ENCODE measurements around the gene C2CD2. TPM values are rescaled to one million over a fixed set of nuclear protein-coding genes. Genes with fewer than 3 reads are reported as not detected.

Gene C2CD2
- total RNA-seq, 6 experiments from 2014 or later: 7.3 to 11.4 (median 8.3) TPM

DNA sequence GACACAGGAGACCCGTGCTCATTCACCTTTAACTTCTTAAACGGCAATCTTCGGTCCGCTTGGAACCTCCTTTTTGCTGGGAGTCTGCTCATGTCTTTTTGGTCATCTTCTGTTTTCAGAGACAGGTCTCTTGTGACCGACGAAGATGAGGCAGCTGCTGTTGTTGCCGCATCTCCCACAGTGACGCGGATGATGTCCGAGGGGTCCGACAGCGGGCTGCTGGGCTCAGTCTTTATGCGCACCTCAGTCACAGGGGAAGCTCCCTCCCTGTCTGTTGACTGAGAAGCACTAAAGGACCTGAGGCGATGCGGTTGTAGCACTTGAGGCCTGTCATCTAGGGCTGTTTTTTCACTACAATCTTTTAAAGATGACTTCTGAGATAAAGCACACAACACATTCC is 38.8 kb upstream of the C2CD2 start:
- no peaks in the 10 kb centered on the region for H3K27me3 ChIP-seq
- H3K27ac ChIP-seq: no peak overlapping the region
- H3K4me3 ChIP-seq: no peak overlapping the region
- no peaks in the 10 kb centered on the region for H3K4me1 ChIP-seq
- no peak for TF ChIP-seq POLR2A (IDR thresholded peaks at IDR 0.05)
- DNase-seq (no peak), ATAC-seq (no peak)
- intact Hi-C loops (cut with DNase I): no loop called here
- peaks cover 0 to 31% (median 13%) of the 10 kb centered on the region in 4 donors for H3K36me3 ChIP-seq
- no peaks in the 10 kb centered on the region for H3K9me3 ChIP-seq
- WGBS (ENCODE audit: insufficient coverage, low coverage, low lambda C conversion rate, missing lambda C conversion rate): 94% methylated on average over 6 of the region's 15 CpGs

DNA sequence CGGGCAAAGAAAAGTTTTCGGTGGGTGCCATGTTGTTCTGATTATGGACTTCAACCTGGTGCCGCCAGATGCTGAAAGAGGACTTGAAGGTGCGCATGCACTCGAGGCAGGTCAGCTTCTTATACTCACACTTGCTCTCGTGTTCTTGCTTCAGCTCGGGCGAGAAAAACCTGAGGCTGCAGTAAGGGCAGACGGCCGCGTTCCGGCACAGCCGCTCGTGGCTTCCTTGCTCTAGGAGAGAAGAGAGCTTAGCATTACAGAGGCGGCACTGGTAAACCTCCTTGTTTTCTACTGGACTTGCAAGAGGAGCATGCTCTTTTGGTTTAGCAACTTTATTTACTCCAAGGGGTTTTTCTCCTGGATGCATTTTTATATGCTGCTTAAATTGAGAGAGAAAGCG is 37.8 kb upstream of the C2CD2 start:
- intact Hi-C loops (cut with DNase I): no loop called here
- no peaks in the 10 kb centered on the region for H3K9me3 ChIP-seq
- ATAC-seq (no peak), DNase-seq (no peak)
- TF ChIP-seq, protein P1, sequence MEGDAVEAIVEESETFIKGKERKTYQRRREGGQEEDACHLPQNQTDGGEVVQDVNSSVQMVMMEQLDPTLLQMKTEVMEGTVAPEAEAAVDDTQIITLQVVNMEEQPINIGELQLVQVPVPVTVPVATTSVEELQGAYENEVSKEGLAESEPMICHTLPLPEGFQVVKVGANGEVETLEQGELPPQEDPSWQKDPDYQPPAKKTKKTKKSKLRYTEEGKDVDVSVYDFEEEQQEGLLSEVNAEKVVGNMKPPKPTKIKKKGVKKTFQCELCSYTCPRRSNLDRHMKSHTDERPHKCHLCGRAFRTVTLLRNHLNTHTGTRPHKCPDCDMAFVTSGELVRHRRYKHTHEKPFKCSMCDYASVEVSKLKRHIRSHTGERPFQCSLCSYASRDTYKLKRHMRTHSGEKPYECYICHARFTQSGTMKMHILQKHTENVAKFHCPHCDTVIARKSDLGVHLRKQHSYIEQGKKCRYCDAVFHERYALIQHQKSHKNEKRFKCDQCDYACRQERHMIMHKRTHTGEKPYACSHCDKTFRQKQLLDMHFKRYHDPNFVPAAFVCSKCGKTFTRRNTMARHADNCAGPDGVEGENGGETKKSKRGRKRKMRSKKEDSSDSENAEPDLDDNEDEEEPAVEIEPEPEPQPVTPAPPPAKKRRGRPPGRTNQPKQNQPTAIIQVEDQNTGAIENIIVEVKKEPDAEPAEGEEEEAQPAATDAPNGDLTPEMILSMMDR (IDR thresholded peaks at IDR 0.05): no peak
- no peak for TF ChIP-seq POLR2A (IDR thresholded peaks at IDR 0.05)
- no peaks in the 10 kb centered on the region for H3K4me1 ChIP-seq
- H3K36me3 ChIP-seq: peaks cover 0 to 31% (median 13%) of the 10 kb centered on the region in 4 donors
- H3K27me3 ChIP-seq: no peaks in the 10 kb centered on the region
- no peak overlapping the region for H3K4me3 ChIP-seq
- WGBS (ENCODE audit: insufficient coverage, low coverage, low lambda C conversion rate, missing lambda C conversion rate): 95% methylated on average over 10 of the region's 16 CpGs
- H3K27ac ChIP-seq: no peak overlapping the region

DNA sequence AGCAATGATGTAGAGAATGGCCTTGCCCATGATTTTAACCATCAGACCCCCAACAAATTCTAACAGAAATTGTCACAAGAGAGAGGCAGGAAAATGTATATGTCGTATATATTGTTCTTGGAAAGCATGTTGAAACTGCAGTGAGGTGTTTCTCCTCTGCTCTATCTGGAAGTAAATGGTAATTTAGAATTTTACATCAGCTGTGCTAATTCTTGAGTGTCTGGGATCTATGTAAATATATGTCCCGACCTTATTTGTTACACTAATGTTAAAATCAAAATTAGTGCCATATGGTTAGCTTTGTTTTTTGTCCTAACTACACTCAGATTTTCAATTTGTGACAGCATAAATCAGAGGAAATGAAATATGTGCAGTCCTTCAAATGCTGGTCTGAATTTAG is 35.9 kb upstream of the C2CD2 start:
- Histone ChIP-seq H3K9me3 (no peaks in the 10 kb centered on the region), H3K4me3 (no peak overlapping the region), H3K36me3 (peaks cover 0 to 31% (median 13%) of the 10 kb centered on the region in 4 donors), H3K4me1 (peaks cover 0 to 9% (median 0%) of the 10 kb centered on the region in 4 donors), H3K27me3 (no peaks in the 10 kb centered on the region), H3K27ac (no peak overlapping the region)
- DNase-seq (no peak), ATAC-seq (no peak)
- intact Hi-C loops (cut with DNase I): no loop called here
- TF ChIP-seq POLR2A (IDR thresholded peaks at IDR 0.05): no peak
- TF ChIP-seq, protein P1 (IDR thresholded peaks at IDR 0.05): no peak
- WGBS (ENCODE audit: insufficient coverage, low coverage, low lambda C conversion rate, missing lambda C conversion rate): 91% methylated on average over 2 of the region's 2 CpGs

DNA sequence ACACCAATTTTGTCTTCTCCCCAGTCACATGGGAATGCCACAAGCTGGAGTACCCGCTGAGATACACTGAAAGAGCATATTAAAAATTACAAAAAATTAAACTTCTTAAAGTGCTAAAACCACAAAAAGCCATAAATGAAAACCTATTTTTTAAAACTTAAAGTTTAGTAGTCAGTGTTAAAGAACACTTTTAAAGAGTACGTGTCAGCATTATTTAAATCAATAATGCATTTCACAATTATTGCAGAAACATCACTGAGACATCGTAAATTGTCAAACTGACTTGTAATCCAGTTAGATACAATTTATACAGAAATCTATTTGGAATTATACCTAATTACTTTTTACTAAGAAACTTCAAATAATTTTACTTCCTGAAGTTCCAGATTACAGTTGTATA is 33.5 kb upstream of the C2CD2 start:
- Histone ChIP-seq H3K9me3 (no peaks in the 10 kb centered on the region), H3K27me3 (no peaks in the 10 kb centered on the region), H3K4me1 (peaks cover 0 to 9% (median 0%) of the 10 kb centered on the region in 4 donors), H3K36me3 (peaks cover 0 to 15% (median 2%) of the 10 kb centered on the region in 4 donors), H3K27ac (no peak overlapping the region), H3K4me3 (no peak overlapping the region)
- intact Hi-C loops (cut with DNase I): no loop called here
- 60% methylated on average over 3 of the region's 3 CpGs for WGBS (ENCODE audit: insufficient coverage, low coverage, low lambda C conversion rate, missing lambda C conversion rate)
- DNase-seq: no peak
- no peak for ATAC-seq
- TF ChIP-seq, protein P1 (IDR thresholded peaks at IDR 0.05): no peak
- no peak for TF ChIP-seq POLR2A (IDR thresholded peaks at IDR 0.05)

DNA sequence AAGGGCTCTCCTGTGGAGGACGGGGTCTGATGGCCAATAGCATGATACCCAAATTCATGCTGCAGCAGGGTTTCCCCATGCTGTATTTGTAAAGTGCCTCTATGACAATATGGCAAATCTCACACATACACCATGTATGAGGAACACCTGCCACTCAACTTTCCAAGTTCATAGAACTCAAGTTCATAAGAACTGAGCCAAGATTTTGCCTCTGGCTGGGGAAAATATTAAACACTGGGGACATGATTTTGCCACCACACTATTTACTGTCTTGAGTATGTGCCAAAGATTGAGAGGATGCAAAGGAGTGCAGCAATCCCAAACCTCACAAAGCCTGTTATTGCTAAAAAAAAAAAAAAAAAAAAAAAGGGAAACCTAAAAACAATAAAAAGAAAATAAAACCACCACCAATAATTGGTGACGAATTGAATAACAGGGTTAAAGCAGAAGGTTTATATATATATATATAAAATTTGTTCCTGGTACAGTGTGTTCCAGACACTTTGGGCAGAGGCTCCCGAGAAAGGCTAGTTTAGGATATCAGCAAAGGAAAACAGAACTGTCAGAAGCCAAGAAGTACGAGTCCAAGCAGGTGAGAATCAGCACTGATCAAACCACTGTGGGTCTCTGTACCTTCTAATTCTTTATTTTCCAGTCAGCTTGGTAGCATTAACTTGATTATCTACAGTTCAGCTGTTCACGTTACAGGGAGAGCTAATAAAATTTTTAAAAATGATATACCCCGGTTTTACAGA is 32.0 kb upstream of the C2CD2 start:
- H3K27me3 ChIP-seq: no peaks in the 10 kb centered on the region
- H3K36me3 ChIP-seq: peaks cover 0 to 2% (median 0%) of the 10 kb centered on the region in 4 donors
- H3K4me3 ChIP-seq: no peak overlapping the region
- H3K9me3 ChIP-seq: no peaks in the 10 kb centered on the region
- 50% methylated on average over 5 of the region's 6 CpGs for WGBS (ENCODE audit: insufficient coverage, low coverage, low lambda C conversion rate, missing lambda C conversion rate)
- no peak for TF ChIP-seq POLR2A (IDR thresholded peaks at IDR 0.05)
- TF ChIP-seq, protein P1 (IDR thresholded peaks at IDR 0.05): no peak
- ATAC-seq: peak in 3 of 4 donors; percentile 34 to 52 (median 48)
- peaks cover 0 to 9% (median 0%) of the 10 kb centered on the region in 4 donors for H3K4me1 ChIP-seq
- H3K27ac ChIP-seq: no peak overlapping the region
- no peak for DNase-seq
- intact Hi-C loops (cut with DNase I): no loop called here

Data from right lobe of liver (tissue), 6 donors.